NT2/D1 (cell line): ENCODE data around the gene ITPR2.
A peak's percentile ranks its signal among the peaks of the same experiment; 100 is the strongest.

Source experiments
- DNase-seq: peaks from one replicate; pipeline ENCODE4 v3.0.0-alpha.2; 2011; ENCODE audit warnings: low read depth, low spot score
- H3K27me3 ChIP-seq: 2 replicates; pipeline ENCODE4 v1.6.0; 2011; ENCODE audit warnings: mild to moderate bottlenecking; ENCODE audit not compliant: insufficient read length, insufficient read depth
- H3K36me3 ChIP-seq: 2 replicates; pipeline ENCODE4 v1.6.1; 2011; ENCODE audit warnings: mild to moderate bottlenecking, low read length, mixed read lengths; ENCODE audit not compliant: insufficient read depth, insufficient read length
- H3K4me1 ChIP-seq: 2 replicates; pipeline ENCODE4 v1.5.1; 2011; ENCODE audit not compliant: insufficient read depth, insufficient read length
- H3K4me3 ChIP-seq: 2 replicates; pipeline ENCODE4 v1.5.1; 2011; ENCODE audit warnings: low read depth; ENCODE audit not compliant: insufficient read length
- H3K9ac ChIP-seq: 2 replicates; pipeline ENCODE4 v1.6.0; 2011; ENCODE audit warnings: low read depth; ENCODE audit not compliant: insufficient read length
- H3K9me3 ChIP-seq: 2 replicates; pipeline ENCODE4 v1.5.1; 2011; ENCODE audit warnings: mild to moderate bottlenecking, low read length; ENCODE audit not compliant: insufficient read depth
- SUZ12 ChIP-seq: IDR thresholded peaks from 2 replicates; pipeline ENCODE4 v1.6.1; 2011; ENCODE audit not compliant: insufficient read length, insufficient read depth; ENCODE audit errors: extremely low read depth
- YY1 ChIP-seq: IDR thresholded peaks from 2 replicates; pipeline ENCODE4 v1.6.1; 2011; ENCODE audit not compliant: insufficient read length, insufficient read depth
- ZNF274 ChIP-seq: IDR thresholded peaks from 2 replicates; pipeline ENCODE4 v1.6.1; 2011; ENCODE audit warnings: mild to moderate bottlenecking, low read depth, low read length

Gene ITPR2

GRCh38 chr12:26832822-26833742 is at the start of gene ITPR2:
ITPR2 (minus strand) TSS chr12:26833194; CDS start chr12:26832781, 413 bp downstream.
- Histone ChIP-seq H3K4me1 (no peaks in the 10 kb centered on the region), H3K9ac (peak within 1 kb of the TSS; percentile 96), H3K27me3 (peaks cover 7% of the 10 kb centered on the region), H3K4me3 (peak within 1 kb of the TSS; percentile 95), H3K9me3 (peaks cover 1% of the 10 kb centered on the region; the same call in 1 of the 2 replicates), H3K36me3 (no peaks in the 10 kb centered on the region)
- TF ChIP-seq YY1 (no peak), ZNF274 (no peak), SUZ12 (no peak)
- peak; percentile 97 for DNase-seq

- DNase-seq, result no peak
- no peaks in the 10 kb centered on the region for H3K36me3 ChIP-seq
- H3K4me3 ChIP-seq, result no peak overlapping the region
- no peaks in the 10 kb centered on the region for H3K4me1 ChIP-seq
- H3K9ac ChIP-seq, result no peak overlapping the region
- TF ChIP-seq SUZ12, result no peak
- no peak for TF ChIP-seq YY1
- H3K9me3 ChIP-seq, result peaks cover 6% of the 10 kb centered on the region; the same call in 1 of the 2 replicates
- no peaks in the 10 kb centered on the region for H3K27me3 ChIP-seq
Observed at GRCh38 chr12:26880625-26881024, 47.6 kb upstream of the ITPR2 start.

GRCh38 chr12:26878661-26879119 is 45.7 kb upstream of the ITPR2 start:
- TF ChIP-seq ZNF274, result no peak
- no peak for TF ChIP-seq YY1
- TF ChIP-seq SUZ12, result no peak
- Histone ChIP-seq H3K9ac (no peak overlapping the region), H3K27me3 (no peaks in the 10 kb centered on the region), H3K4me1 (no peaks in the 10 kb centered on the region), H3K9me3 (peaks cover 6% of the 10 kb centered on the region; the same call in 1 of the 2 replicates), H3K36me3 (no peaks in the 10 kb centered on the region), H3K4me3 (no peak overlapping the region)
- DNase-seq, result no peak

- H3K9ac ChIP-seq, result no peak overlapping the region
- H3K9me3 ChIP-seq, result peaks cover 6% of the 10 kb centered on the region; the same call in 1 of the 2 replicates
- no peak for DNase-seq
- H3K27me3 ChIP-seq, result no peaks in the 10 kb centered on the region
- H3K4me1 ChIP-seq, result peaks cover 4% of the 10 kb centered on the region
- no peaks in the 10 kb centered on the region for H3K36me3 ChIP-seq
- no peak for TF ChIP-seq YY1
- H3K4me3 ChIP-seq, result no peak overlapping the region
Observed at GRCh38 chr12:26874501-26875296, 41.7 kb upstream of the ITPR2 start.

- TF ChIP-seq YY1, result no peak
- Histone ChIP-seq H3K36me3 (no peaks in the 10 kb centered on the region), H3K4me1 (peaks cover 4% of the 10 kb centered on the region), H3K4me3 (no peak overlapping the region), H3K27me3 (no peaks in the 10 kb centered on the region), H3K9ac (no peak overlapping the region), H3K9me3 (peaks cover 4% of the 10 kb centered on the region; the same call in 1 of the 2 replicates)
- DNase-seq, result no peak
Observed at GRCh38 chr12:26872625-26873024, 39.6 kb upstream of the ITPR2 start.

- Histone ChIP-seq H3K4me3 (no peak overlapping the region), H3K36me3 (no peaks in the 10 kb centered on the region), H3K4me1 (peaks cover 4% of the 10 kb centered on the region), H3K27me3 (no peaks in the 10 kb centered on the region), H3K9me3 (no peaks in the 10 kb centered on the region), H3K9ac (no peak overlapping the region)
- DNase-seq, result no peak
- no peak for TF ChIP-seq YY1
- no peak for TF ChIP-seq SUZ12
- TF ChIP-seq ZNF274, result no peak
Observed at GRCh38 chr12:26871985-26872384, 39.0 kb upstream of the ITPR2 start.
